Retinal pigment epithelial cell (primary cell): ENCODE data around the gene DR1.

Experiments
- DNase-seq: peaks from one replicate; pipeline ENCODE4 v3.0.0-alpha.2; 2010; ENCODE audit warnings: low read depth
- H3K4me3 ChIP-seq: 2 replicates; pipeline ENCODE4 v1.5.1; 2011; ENCODE audit warnings: mild to moderate bottlenecking, low read length, control low read depth, moderate library complexity
- CTCF ChIP-seq: conservative IDR thresholded peaks from 2 replicates; pipeline ENCODE4 v1.5.1; 2011; ENCODE audit warnings: low read depth, low read length, control low read depth, inconsistent platforms

DR1 gene

GRCh38 chr1:93408203-93408602, 62.5 kb downstream of the DR1 start:
- H3K4me3 ChIP-seq: no peak overlapping the region
- no peak for DNase-seq
- no peak for TF ChIP-seq CTCF

GRCh38 chr1:93411000-93411399, 65.3 kb downstream of the DR1 start:
- H3K4me3 ChIP-seq: no peak overlapping the region
- TF ChIP-seq CTCF: no peak
- no peak for DNase-seq

GRCh38 chr1:93414749-93415148, 69.0 kb downstream of the DR1 start:
- no peak for DNase-seq
- H3K4me3 ChIP-seq: no peak overlapping the region
- TF ChIP-seq CTCF: no peak

GRCh38 chr1:93415296-93415695, 69.6 kb downstream of the DR1 start:
- TF ChIP-seq CTCF: no peak
- no peak for DNase-seq
- H3K4me3 ChIP-seq: no peak overlapping the region

GRCh38 chr1:93416183-93416582, 70.5 kb downstream of the DR1 start:
- no peak overlapping the region for H3K4me3 ChIP-seq
- TF ChIP-seq CTCF: no peak
- DNase-seq: no peak
